ENCODE results near the gene STK40. TPM values are rescaled to one million over a fixed set of nuclear protein-coding genes. Genes with fewer than 3 reads are reported as not detected.

The STK40 gene
- total RNA-seq, 1 donor from 2014 or later: 34.5 TPM

- DNase-seq (ENCODE audit: low read depth): no peak
These were observed 13.1 kb downstream of the STK40 start for GRCh38 chr1:36372617-36373016.

GRCh38 chr1:36369061-36369861 lies 16.5 kb downstream of the STK40 start:
- peak; percentile 36 for DNase-seq (ENCODE audit: low read depth)

GRCh38 chr1:36367798-36368197 lies 17.9 kb downstream of the STK40 start:
- DNase-seq (ENCODE audit: low read depth): no peak

- no peak for DNase-seq (ENCODE audit: low read depth)
These were observed 18.7 kb downstream of the STK40 start for GRCh38 chr1:36367066-36367465.

GRCh38 chr1:36366091-36366661 lies 19.5 kb downstream of the STK40 start:
- DNase-seq (ENCODE audit: low read depth): no peak

- no peak for DNase-seq (ENCODE audit: low read depth)
These were observed 20.3 kb downstream of the STK40 start for GRCh38 chr1:36365381-36365780.

GRCh38 chr1:36359911-36360550 lies 25.7 kb downstream of the STK40 start:
- peak; percentile 74 for DNase-seq (ENCODE audit: low read depth)

GRCh38 chr1:36359383-36359782 lies 26.3 kb downstream of the STK40 start:
- no peak for DNase-seq (ENCODE audit: low read depth)

- DNase-seq (ENCODE audit: low read depth): no peak
These were observed 27.1 kb downstream of the STK40 start for GRCh38 chr1:36358514-36359084.

GRCh38 chr1:36355811-36356210 lies 29.9 kb downstream of the STK40 start:
- no peak for DNase-seq (ENCODE audit: low read depth)

GRCh38 chr1:36354486-36354885 lies 31.2 kb downstream of the STK40 start:
- no peak for DNase-seq (ENCODE audit: low read depth)

- peak; percentile 61 for DNase-seq (ENCODE audit: low read depth)
These were observed 32.5 kb downstream of the STK40 start for GRCh38 chr1:36352910-36353878.

- DNase-seq (ENCODE audit: low read depth): no peak
These were observed 33.4 kb downstream of the STK40 start for GRCh38 chr1:36352125-36352909.

GRCh38 chr1:36351227-36351977 lies 34.3 kb downstream of the STK40 start:
- DNase-seq (ENCODE audit: low read depth): peak; percentile 90

- DNase-seq (ENCODE audit: low read depth): peak; percentile 91
These were observed 35.0 kb downstream of the STK40 start for GRCh38 chr1:36350659-36351226.

- no peak for DNase-seq (ENCODE audit: low read depth)
These were observed 35.9 kb downstream of the STK40 start for GRCh38 chr1:36349839-36350238.

- no peak for DNase-seq (ENCODE audit: low read depth)
These were observed 36.5 kb downstream of the STK40 start for GRCh38 chr1:36349241-36349671.

- DNase-seq (ENCODE audit: low read depth): no peak
These were observed 38.9 kb downstream of the STK40 start for GRCh38 chr1:36346741-36347370.

GRCh38 chr1:36345353-36345752 lies 40.4 kb downstream of the STK40 start:
- DNase-seq (ENCODE audit: low read depth): no peak
